SK-MEL-5 (cell line): ENCODE measurements around the gene INHBB. TPM values are rescaled to one million over a fixed set of nuclear protein-coding genes. Genes with fewer than 3 reads are reported as not detected.
"Not testable (repeated sequence)": the region's sequence is repeated elsewhere in the genome, so short reads cannot be mapped to it uniquely, and the experiment has no call there.

ENCODE experiments used
- DNase-seq: peaks from one replicate; pipeline ENCODE4 v3.0.0-alpha.2; 2016; ENCODE audit warnings: low read depth, low spot score
- in situ Hi-C: cut with HindIII; loops from 2 replicates; pipeline ENCODE4 v1.10.0; 2016; ENCODE audit warnings: low sequenced_read_pairs, high pct_unique_total_duplicates, low pct_unique_long_range_greater_than_20kb
- total RNA-seq: library from RNA; depleted of rRNA; stranded (reverse); fragments of >200 nt; shearing (Covaris generic); gene quantifications from 2 replicates; pipeline ENCODE4 v1.2.3, GENCODE V29; 2014

Gene INHBB
- total RNA-seq, 1 experiment from 2014 or later, result not detected

- in situ Hi-C loops, result no loop called here
- no peak for DNase-seq
Measured at GRCh38 chr2:120383191-120383590, 37.3 kb downstream of the INHBB start.

- in situ Hi-C loops, result no loop called here
- DNase-seq, result no peak
Measured at GRCh38 chr2:120383631-120384340, 37.9 kb downstream of the INHBB start.

- in situ Hi-C loops, result no loop called here
- DNase-seq, result no peak
Measured at GRCh38 chr2:120384486-120385354, 38.8 kb downstream of the INHBB start.

- in situ Hi-C loops, result no loop called here
- no peak for DNase-seq
Measured at GRCh38 chr2:120385355-120386127, 39.6 kb downstream of the INHBB start.

GRCh38 chr2:120388222-120389035 lies 42.5 kb downstream of the INHBB start:
- in situ Hi-C loops, result no loop called here
- DNase-seq, result no peak

- in situ Hi-C loops, result no loop called here
- no peak for DNase-seq
Measured at GRCh38 chr2:120389036-120389391, 43.1 kb downstream of the INHBB start.

GRCh38 chr2:120390381-120391055 lies 44.6 kb downstream of the INHBB start:
- in situ Hi-C loops, result no loop called here
- no peak for DNase-seq

- DNase-seq, in situ Hi-C loops: not testable (repeated sequence)
Measured at GRCh38 chr2:120391382-120391781, 45.4 kb downstream of the INHBB start.

- in situ Hi-C loops, result no loop called here
Measured at GRCh38 chr2:120391911-120392665, 46.2 kb downstream of the INHBB start.

GRCh38 chr2:120392923-120393322 lies 47.0 kb downstream of the INHBB start:
- in situ Hi-C loops, result no loop called here
- DNase-seq, result no peak

More at GRCh38 chr2:120391911-120392665, 46.2 kb downstream of the INHBB start:
- no peak for DNase-seq

GRCh38 chr2:120393456-120393855 lies 47.5 kb downstream of the INHBB start:
- in situ Hi-C loops, result no loop called here

GRCh38 chr2:120394764-120395163 lies 48.8 kb downstream of the INHBB start:
- no peak for DNase-seq
- in situ Hi-C loops, result no loop called here

More at GRCh38 chr2:120393456-120393855, 47.5 kb downstream of the INHBB start:
- no peak for DNase-seq

- in situ Hi-C loops, result no loop called here
- DNase-seq, result no peak
Measured at GRCh38 chr2:120395221-120396012, 49.5 kb downstream of the INHBB start.

GRCh38 chr2:120396013-120396860 lies 50.3 kb downstream of the INHBB start:
- in situ Hi-C loops, result no loop called here
- DNase-seq, result no peak
